ENCODE results near the gene NUTM2D. TPM values are rescaled to one million over a fixed set of nuclear protein-coding genes. Genes with fewer than 3 reads are reported as not detected.

NUTM2D gene
- 0.56 and 1.8 TPM in 2 replicates for total RNA-seq

GRCh38 chr10:87357444-87357843 lies at the start of gene NUTM2D:
Gene NUTM2D (plus strand): TSS chr10:87357744. CDS start chr10:87358266, 522 bp downstream.

Other genes with a start within 250 kb of the NUTM2D start
- gene NUTM2A, start 132.3 kb upstream of the NUTM2D start, total RNA-seq, result 1.0 and 1.9 TPM in 2 replicates
- 45.9 and 63.6 TPM in 2 replicates for gene MINPP1, start 147.1 kb downstream of the NUTM2D start, total RNA-seq